NCI-H82 treated with DMSO at 0.1 percent for 48 hours (cell line): ENCODE measurements around the gene COL4A3.
A peak's percentile ranks its signal among the peaks of the same experiment; 100 is the strongest.

Experiments
- DNase-seq: peaks from one replicate; lab custom pipeline; 2025; ENCODE audit not compliant: unreplicated experiment; lab: John Stamatoyannopoulos, UW

The COL4A3 gene

GRCh38 chr2:227285741-227286236 lies 121.4 kb downstream of the COL4A3 start:
- DNase-seq, result no peak

DNA sequence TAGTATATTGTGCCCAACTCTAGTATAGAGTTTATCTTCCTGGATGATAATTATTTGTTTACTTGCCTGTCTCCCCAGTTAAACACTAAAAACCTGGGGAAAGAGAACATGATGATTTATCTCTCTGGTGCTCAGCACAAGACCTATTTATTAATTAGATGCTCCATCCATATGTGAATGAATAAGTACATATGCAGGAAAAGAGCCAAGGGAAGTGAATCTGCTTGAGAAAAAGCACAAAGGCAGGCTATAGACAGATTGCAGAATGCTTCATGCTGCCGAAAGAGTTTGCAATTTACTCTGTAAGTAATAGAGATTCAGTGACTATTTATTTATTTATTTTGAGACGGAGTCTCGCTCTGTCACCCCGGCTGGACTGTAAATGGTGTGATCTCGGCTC lies 123.3 kb downstream of the COL4A3 start:
- no peak for DNase-seq

DNA sequence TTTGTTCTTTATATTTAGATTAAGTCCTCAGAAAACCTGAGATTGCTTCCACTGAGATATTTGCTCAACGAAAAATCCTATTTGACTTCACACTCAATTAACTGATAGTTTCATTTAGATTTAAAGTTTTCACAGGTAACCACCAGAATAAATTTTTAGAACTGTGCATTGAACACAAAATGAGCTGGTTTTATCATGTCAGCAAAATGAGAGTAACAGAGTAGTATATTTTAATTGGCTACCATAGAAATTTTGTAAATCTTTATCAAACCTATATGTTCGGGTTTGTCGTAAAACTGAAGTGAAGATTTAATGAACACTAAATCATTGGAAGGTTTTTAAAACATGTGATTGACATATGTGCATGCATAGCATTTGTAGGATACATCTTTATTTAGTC lies 127.9 kb downstream of the COL4A3 start:
- DNase-seq, result no peak

DNA sequence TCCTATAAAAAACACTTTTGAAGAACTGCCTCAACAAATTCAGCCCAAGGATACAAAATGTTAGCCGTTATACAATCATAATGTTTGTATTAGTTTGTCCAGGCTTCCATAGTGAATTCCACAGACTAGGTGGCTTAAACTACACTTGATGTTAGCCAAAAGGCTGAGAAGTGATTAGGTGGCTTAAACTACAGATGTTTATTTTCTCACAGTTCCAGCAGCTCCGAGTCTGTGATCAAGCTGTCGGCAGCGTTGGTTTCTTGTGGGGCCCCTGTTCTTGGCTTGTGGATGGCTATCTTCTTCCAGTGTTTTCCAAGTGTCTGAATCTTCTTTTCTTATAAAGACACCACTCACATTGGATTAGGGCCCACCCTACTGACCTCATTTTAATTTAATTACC lies 129.1 kb downstream of the COL4A3 start:
- no peak for DNase-seq

DNA sequence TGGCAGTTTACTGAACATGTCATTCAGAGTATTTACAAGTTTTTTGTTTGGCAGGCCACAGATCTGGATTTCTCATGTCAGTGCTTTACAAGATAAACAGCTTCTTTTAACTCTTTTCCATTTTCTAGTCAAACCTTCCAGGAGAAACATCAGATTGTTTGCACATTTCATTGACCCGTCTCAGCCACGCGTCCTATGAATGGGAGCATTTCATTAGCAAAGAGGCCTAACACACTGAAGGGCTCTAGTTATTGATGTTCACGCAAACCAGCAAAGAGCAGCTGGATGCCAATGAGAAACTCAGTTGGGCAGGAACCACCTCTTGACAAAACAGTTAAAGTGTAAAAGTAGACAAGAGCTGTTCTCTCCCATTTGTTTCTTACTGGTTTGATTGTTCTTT lies 131.4 kb downstream of the COL4A3 start:
- DNase-seq, result no peak

- no peak for DNase-seq
Measured at GRCh38 chr2:227296671-227297405, 132.4 kb downstream of the COL4A3 start.

GRCh38 chr2:227301523-227301922 lies 137.1 kb downstream of the COL4A3 start:
- DNase-seq, result no peak

- DNase-seq, result no peak
Measured at GRCh38 chr2:227308784-227309183, 144.4 kb downstream of the COL4A3 start.

DNA sequence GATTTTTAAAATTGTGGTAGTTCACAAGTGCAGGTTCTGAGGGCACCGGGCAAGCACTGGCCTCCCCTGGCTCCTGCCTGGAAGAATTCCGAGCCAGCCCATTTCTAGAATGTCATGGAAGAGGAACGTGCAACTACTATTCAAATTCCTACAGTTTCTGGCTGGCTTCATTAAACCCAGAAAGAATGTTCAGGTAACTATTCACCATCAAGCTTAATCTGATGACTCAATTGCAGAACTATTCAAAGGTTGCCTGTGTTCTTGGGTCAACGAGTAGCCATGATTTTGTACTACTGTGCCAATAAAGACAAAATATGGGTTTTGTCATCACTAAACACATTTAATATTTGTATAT lies 146.3 kb downstream of the COL4A3 start:
- no peak for DNase-seq

- DNase-seq, result no peak
Measured at GRCh38 chr2:227311861-227312506, 147.6 kb downstream of the COL4A3 start.

DNA sequence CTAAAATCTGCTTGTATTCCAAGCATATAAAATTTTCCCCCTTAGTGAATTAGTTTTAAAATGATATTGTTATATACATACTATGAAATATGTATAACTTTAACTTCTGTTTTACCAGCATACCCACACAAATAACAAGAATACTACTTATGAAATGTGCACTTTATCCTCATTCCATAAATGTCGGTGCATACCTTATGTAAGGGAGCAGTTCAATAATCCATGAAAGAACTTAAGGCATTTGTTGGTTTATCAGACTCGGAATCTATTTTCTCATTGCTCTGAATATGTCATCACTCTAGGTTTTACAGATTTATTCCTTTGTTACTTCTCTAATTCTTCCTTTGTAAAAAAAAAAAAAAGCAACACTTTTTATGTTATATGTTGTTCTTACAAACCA lies 148.2 kb downstream of the COL4A3 start:
- no peak for DNase-seq

- no peak for DNase-seq
Measured at GRCh38 chr2:227313310-227313709, 148.9 kb downstream of the COL4A3 start.

DNA sequence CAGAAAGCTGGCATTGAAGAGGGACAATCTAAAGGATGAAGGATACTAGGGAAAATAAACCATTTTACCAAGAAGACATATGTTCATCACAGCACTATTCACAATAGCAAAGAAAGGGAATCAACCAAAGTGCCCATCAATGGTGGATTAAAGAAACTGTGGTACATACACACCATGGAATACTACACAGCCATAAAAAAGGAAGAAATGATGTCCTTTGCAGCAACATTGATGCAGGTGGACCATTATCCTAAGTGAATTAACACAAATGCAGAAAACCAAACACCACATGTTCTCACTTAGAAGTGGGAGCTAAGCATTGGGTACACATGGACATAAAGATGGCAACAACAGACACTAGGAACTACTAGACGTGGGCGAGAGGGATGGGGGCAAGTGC lies 153.4 kb downstream of the COL4A3 start:
- DNase-seq, result no peak

DNA sequence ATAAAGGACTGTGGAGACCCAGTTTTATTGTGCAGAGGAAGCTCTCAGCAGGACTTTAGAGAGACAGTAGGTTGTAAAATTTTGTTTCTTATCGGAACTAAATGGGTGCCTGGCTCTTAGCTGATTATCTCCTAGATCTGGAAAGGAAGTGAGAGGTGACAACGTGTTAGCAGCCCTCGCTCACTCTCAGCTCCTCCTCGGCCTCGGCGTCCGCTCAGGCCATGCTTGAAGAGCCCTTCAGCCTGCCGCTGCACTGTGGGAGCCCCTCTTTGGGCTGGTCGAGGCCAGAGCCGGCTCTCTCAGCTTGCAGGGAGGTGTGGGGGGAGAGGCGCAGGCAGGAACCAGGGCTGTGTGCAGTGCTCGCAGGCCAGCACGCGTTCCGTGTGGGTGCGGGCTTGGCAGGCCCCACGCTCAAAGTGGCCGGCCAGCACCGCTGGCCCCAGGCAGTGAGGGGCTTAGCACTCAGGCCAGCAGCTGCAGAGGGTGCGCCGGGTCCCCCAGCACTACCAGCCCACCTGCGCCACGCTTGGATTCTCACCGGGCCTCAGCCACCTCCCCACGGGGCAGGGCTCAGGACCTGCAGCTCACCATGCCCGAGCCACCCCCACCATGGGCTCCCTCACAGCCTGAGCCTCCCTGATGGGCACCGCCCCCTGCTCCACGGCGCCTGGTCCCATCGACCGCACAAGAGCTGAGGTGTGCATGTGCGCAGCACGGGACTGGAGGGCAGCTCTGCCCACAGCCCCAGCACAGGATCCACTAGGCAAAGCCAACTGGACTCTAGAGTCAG lies 156.1 kb downstream of the COL4A3 start:
- DNase-seq, result no peak

GRCh38 chr2:227322530-227323205 lies 158.2 kb downstream of the COL4A3 start:
- DNase-seq, result no peak

DNA sequence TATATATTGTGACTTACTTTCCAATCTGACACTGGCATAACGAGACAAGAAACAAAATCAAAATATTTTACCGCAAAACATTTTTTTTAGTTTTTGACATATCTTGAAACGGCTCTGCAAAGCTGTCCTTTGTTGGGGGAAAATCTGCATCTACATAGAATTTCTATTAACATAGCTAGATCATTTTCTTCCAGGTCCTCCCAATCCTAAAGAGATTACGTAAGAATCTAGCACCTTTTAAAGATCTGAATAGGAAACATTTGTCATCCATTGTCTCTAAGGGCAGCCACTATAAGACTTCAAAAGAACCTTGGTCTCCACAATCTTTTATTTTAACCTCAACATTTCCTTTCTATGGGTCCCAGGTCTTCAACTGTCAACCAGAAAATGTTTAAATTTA lies 159.4 kb downstream of the COL4A3 start:
- DNase-seq, result no peak

GRCh38 chr2:227324642-227324994 lies 160.2 kb downstream of the COL4A3 start:
- DNase-seq, result peak; percentile 46

DNA sequence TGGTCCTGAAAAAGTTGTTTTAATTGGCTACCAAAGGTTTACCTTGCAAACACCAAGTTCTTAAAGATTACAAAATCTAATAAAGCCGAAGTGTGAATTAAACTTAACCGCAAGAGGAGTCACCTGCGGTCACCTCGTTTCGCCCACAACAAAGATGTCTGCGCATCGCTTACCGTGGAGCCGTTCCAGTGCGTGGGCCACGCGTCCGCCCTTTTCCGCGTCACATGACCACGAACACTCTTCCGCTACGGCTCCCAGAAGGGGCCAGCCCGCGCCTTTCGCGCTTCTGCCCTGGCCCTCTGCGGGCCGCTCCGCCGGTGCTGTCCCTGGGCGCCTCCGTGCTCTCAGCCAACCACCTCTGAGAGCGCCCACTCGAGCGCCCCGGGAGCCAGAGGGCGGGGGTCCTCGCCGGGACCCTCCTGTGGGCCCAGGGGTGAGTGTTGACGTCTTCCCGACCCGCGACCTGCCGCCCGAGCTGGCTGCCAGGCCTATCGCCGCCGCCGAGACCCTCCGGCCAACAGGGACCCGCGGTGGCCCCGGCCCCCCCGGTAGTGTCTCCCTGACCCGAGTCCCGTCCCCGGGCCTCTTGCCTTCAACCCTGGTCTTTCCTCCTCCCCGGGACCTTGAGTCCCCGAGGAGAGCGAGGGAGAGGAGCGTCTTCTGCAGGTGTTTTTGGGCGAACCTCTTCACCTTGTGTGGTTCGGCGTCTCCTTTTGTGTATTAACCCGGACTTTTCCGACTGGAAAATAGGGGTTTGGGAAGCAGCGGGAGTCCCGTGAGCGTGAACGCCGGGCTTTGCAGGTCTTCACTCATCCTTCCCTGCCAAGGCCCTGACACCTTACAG lies 160.8 kb downstream of the COL4A3 start, which contains the start of gene MFF:
TSS of gene MFF (plus strand) at position 257 of the 844 bp plus-strand sequence. CDS start 5,415 bp downstream, outside the sequence.
- peak; percentile 82 for DNase-seq

DNA sequence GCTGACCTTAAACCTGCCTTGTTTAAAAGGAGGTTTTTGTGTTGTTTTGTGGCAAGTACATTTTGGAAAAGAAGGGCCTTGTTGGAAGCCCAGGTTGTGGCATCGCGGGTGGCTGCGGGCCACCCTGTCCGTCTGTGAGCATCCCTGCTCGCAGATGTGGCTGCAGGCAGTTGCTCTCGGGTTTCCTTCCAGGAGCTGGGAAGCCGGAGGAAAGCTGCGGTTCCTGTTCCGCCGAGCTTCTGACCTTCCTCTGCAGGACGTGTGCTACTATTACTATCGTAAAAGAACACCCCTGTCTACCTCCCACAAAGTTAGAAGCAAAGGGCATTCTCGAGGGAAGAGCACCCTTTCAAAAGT lies 161.4 kb downstream of the COL4A3 start:
- peak; percentile 19 for DNase-seq

DNA sequence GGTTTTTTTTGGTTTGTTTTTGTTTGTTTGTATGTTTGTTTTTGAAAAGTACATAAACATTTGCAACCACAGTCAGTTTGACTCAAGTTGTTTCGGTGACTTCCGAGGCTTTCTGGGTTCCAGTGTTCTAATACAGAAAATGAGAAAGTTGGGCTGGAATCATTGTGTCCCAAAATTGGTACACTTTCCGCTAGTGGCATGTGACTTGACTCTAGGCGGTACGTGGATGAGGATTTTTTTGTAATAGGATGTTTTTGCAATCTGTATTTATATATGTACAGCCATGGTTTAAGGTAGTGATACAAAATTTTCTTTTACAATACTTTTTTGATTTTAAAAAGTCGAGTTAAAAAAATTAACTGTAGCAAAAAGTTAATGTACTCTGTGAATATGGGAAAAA lies 162.4 kb downstream of the COL4A3 start:
- DNase-seq, result no peak

DNA sequence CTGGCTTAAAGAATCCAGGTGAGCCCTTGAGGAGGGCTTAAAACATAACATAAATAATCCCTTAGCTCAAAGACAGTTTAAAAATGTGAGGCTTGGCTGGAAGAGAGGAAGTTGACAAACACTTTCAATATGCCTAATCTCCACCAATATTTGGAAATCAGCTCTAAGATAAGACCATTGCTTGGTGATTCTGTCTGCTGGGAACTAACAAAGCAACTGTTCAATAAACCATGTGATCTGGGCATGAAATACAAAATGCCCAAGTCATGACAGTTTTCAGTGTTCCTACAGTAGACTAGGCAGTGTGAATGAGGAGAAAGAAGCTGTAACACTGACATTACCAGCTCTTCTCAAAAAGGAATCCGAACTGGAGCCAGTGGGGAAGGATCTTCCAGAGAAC lies 171.3 kb downstream of the COL4A3 start:
- no peak for DNase-seq
